ENCODE results near the gene TMEFF2.

Gene TMEFF2

DNA sequence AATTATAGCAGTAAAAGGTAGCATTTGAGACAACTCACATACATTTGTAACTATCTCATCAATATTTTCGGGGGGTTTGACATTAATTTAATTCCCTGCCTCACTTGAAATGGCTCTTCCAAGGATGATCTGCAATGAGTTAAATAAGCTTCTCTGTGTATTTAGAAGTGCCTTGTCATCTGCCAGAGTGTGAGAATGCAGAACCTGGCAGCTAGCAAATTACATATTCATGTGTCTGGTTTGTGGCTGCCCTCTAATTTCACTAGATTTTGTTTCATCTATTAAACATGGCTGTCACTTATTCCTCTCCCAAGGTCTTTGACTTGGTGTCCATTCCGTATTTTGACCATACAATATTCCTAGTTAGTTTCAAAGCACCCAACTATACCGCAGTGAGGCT, 189.5 kb downstream of the TMEFF2 start:
- no peak for DNase-seq

DNA sequence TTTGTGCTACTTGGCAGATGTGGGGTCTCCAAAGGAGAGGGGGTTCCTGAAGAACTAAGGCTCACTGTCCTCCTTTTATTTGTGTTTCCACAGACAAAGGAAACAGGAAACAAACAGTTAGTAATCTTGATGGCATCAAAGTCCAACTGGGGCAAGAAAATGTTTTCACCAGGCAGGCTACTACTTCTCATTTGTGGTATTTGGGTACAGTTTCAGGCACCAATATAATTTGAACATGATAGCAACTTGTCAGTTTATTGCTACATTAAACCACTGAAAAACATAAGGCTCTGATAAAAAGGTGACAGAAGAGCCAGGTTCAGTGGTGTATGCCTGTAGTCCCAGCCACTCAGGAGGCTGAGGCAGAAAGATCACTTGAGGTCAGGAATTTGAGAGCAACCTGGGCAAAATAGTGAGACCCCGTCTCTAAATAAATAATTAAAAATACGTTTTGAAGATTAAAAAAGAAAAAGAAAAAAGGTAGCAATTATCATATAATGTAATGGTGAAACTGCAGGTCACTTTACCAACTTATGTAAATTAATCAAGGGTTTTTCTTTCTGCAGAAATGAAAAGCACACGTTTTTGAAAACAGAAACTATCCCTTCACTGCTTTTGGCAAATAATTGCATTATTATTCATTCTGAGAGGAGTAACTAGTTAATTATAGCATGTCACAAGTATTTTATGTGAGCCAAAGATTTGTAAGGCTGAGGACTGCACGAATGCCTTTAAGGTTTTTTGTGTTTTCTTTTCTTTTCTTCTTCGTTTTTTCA, 190.4 kb downstream of the TMEFF2 start:
- no peak for DNase-seq

DNA sequence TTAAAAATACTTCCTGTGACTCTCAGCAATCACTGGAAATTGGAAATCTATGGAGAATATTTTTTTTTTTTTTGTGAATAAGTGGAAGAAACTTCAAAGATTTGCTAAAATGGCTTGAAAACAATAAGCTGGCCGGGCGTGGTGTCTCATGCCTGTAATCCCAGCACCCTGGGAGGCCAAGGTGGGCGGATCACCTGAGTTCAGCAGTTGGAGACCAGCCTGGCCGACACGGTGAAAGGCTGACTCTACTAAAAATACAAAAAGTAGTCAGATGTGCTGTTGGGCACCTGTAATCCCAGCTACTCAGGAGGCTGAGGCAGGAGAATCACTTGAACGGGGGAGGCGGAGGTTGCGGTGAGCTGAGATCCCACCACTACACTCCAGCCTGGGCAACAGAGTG, 192.3 kb downstream of the TMEFF2 start:
- DNase-seq, result no peak

DNA sequence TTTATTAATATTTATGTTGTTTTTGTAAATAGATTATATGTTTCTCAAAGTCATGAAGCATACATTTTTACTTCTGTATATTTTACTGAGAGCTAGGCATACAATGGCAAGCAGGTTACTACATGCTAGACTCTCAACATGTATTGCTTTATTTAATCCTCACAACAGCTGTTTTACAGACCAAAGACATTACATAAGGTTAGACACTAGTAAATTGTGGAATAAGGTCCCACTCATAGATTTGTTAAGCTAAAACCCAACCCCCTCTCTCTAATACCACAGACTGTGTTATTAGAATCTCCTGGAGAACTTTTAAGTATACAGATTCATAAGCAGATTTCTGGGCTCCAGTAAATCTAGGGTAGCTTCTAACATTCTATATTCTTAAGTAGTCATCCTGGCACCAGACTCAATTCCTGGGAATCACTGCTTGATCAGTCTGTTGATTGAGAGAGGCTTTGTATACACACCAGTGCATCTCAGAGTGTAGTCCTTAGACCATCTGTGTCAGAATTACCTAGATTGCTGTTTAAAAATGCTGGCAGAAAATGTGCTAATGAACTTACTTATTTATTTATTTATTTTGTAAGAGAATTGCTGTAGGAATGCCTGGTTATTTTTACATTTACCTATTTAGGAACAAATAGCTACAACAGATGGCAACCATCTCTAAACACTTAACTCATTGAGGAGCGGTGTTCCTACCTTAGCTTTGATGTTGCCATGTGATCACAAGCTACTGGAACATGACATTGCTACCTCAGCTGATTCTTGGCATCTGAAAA, 194.3 kb downstream of the TMEFF2 start:
- peak; percentile 96 for DNase-seq

DNA sequence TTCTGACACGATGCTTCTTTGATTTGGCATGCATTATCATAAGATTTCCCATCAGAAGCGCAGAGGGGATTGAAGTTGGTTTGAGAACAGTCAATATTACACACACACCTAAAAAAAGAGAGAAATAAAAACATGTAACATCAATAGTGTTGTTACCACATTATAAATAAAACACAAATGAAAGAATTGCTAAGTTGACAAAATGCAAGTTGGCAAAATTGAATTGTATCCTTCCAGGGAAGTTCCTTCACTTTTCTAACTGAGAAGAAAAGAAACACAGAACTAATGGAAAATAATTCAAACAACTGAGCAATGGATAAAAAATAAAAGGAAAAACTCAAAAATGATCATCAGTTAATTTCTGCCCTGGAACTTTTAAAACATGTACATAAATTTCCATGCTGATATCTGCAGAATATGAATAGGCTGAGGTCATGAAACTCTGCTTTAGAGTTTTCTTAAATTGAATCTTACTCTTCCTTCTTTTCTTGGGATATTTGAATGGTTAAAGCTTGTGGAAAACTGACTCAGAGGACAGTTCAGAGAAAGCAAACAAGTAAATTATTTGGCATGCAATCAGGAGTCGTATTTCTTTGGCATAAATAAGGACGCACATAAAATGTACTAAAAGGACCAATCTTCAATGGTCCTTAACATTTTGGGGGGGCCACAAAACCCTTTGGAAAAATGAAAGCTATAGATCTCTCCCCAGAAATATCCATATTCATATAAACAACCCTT, 195.5 kb downstream of the TMEFF2 start:
- no peak for DNase-seq

DNA sequence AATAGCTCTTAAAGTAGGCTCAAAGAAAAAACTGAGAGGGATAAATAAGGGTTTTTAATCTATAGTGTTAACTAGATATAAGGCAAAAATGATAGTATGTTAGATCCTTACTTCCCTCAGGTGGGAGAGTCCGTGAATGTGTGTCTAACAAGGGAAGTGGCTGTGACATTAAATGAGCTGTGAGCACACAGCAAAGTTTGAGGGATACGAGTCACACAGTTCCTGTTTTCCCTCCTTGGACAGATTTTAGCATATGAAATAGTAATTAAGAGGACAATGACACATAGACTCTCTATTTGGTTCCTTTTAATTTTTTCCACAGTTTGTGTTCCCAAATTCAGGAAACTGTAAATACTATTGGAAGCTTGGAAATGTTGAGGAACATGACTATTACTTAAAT, 199.4 kb downstream of the TMEFF2 start:
- no peak for DNase-seq

DNA sequence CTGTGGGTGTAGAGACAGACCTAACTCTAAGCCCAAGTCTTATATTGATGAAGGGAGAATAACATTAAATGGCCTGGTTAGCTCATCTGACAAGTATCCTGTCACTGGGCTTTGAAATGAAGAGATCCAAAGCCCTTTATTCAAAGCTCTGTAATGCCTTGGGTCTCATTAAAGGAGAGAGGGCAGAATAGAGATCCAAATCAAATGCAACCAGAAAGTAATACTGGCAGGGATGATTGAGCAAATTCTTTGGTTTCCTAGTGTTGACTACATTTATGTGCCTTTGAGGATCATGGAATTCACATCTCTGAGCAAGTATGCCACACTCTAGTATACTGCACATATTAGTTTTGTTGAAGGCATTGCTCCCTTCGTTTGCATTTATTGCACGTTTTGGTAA, 200.0 kb downstream of the TMEFF2 start:
- no peak for DNase-seq

DNA sequence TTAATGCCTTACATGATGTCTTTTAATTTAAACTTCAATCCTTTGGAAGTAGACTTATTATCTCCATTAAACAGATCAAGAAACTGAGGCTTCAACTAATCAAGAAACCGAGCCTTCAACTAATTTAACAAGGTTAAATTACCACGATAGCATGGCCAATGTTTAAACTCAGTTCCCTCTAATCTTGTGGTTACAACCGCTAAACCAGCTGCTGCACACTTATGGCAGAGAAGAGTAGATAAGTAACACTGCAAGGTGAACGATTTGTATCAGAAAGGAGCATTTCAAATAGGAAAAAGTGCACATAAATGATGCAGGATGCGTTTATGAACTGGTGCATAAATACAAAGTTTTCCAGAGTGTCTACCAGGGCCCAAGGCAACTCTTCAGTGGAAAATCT, 203.3 kb downstream of the TMEFF2 start:
- peak; percentile 22 for DNase-seq

DNA sequence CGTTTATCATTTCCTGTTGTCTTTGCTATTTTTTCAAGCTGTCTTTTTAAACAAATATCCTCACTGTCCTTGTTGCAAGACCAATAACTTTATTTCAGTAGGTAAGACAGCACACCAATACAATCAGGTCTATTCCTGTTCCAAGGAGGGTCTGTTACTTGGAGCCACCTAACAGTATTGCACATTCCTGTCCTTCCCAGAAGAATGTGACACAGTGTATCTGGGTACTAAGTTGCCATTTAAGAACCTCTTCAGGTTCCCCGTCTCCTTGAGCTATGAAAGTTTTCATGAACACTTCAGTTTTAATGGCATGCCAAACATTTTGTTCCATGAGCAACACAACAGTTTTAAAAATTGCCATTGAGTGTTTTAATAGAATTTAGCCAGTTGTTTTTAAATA, 209.0 kb downstream of the TMEFF2 start:
- DNase-seq, result no peak

DNA sequence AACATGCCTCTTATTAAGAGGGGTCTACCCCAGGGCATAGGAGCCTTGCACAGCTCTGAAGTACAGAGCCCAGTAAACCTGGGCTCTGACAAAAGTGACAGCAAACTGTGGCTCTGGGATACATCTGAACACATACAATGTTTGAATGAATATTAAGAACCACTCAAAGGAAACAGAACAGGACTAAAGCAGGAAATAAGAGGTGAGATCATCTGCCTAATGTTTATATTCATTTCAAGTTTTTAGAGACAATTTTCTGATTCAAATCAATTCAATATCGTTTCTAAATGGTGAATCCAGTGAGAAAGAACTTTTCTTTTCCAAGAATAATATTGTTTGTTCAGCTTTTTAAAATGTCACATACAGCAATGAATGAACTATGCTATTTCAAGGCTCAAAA, 211.1 kb downstream of the TMEFF2 start:
- DNase-seq, result no peak

DNA sequence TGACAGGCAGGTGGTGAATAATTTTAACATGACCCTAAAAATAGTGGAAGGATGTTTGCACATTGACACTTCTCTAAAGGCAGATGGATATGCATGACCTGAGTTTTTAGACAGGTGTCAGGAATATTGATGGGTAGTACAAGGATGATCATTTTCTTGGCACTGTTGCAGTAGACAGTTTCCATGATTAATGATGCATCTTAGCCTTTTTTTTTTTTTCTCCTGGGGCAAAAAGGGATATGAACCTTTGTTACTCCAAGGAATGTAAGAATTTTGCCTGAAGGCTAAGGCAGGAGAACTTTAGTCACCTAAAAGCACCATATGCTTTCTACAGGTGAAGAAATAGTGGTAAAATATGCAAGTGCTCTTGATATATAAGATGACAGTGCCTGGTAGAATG, 211.5 kb downstream of the TMEFF2 start:
- peak; percentile 44 for DNase-seq

DNA sequence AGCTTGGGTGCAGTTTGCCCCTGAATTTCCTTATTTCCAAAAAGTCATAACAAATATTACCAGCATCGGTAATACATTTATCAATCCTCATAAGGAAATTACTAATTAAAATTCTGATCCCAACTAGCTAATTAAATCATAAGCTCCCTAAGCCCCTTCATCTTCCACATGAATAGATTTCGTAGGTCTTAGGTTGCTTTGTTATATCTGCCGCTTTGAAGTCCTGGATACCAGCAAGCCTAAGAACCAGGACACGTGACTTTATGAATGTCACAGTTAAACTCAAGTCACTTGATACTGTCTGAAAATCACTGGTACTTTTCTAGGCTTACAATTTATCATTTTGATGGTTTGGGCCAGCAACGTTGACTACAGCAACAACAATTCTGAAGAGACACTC, 213.0 kb downstream of the TMEFF2 start:
- DNase-seq, result no peak

DNA sequence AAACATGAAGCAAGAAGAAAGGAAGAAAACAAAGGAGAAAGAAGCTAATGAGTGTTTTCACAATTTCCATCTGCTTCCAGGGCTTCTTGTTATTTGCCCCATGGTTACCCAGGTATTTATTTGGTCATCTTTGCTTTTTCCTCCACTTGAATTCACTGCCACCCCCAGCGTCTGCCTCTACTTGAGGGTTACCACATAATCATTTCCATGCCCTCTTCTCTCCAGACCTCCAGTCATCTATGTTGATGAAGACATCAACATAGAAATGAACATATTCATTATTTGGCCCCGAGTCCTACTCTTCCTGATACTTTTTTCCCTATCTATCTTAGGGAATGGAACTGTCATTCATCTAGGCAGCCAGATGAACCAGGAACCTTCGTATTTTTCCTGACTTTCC, 214.2 kb downstream of the TMEFF2 start:
- no peak for DNase-seq

DNA sequence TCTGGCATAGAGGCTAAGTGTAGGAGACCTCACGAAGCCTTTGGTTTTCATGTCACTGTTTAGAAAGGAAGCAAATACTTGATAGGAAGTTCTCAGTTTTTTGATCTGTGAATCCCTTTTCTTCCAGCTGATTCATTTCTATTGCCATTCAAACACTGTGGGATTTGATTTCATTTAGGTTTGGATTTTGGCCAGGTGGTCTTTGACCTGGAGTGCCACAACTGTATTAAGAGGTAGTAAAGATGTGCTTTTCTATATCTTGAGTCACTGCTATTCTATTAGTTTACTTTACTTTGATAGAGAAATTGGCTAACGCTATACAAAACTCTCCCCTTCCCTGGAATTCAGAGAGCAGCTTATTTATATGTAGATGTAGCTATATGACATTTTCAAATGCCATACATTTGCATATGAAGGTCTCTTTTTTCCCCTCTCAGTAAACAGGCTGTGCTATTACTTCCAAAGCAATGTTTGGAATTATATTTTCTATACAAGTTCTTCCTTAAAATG, 215.5 kb downstream of the TMEFF2 start:
- no peak for DNase-seq

DNA sequence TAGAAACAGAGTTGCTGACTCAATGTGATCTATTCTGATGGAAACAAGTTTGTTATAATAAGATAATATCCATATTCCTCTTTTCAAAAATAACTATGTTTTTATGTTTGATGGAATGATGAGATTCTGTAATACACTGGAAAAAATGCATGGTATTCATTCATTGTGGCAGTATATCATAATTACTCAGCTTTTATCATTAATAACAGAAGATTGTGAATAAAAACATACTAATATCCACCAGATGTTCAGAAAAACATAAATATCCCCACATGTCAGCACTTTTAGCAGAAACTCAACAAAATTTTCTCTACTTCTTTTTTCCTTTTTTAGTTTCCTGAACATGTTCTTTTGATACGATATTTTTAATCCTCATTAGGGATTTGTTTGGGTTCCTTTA, 217.0 kb downstream of the TMEFF2 start:
- no peak for DNase-seq

DNA sequence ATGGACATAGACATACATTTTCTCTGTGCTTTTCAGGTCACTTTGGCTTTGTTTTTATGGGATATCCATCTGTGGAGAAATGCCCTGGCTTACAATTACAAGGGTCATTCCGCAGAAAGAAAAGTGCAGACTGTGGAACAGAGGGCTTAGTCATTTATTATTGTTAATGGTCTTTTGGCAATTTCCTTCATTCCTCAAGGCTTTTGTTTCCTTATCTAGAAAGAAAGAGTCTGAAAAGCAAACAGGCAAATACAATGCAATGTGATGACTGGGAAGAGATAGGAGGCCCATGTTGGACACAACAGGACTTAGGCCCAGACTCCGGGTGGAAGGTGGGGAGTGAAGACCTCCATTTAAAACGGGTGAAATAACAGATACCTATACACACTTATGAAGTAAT, 218.3 kb downstream of the TMEFF2 start:
- no peak for DNase-seq

DNA sequence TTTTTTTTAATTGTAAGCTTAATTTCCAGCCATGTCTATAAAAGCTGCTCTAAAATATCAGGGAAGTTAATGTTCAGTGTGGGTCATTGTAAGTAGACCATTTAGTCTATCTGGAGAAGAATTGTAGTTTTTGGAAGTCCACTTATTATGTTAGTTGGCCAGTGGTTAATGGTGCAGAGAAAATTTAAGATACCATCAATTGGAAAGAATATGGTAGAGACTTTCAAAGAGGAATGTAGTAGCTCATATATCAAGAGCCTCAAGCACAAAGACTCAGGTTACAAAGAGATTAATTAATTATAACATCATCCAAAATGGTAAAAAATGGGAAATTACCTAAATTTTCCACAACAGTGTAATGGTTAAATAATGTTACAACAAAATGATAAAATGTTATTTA, 220.1 kb downstream of the TMEFF2 start:
- DNase-seq, result no peak

DNA sequence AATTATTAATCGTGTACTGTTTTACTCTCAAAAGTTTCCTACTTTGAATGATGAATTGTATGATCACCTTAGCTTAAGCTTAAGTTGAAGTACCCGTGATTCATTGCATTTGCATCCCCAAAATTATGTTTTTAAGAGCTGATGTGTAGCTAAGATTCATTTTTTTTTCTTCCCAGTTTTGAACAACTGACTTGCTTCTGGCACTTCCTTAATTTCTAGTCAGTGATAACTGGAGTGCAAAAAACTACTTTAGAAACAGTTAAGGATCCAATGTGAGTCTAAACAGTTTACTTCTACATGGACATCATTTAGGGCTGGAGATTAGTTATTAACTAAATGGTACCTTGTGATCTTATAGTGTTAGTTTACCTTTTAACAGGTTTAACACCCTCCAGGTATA, 223.9 kb downstream of the TMEFF2 start:
- no peak for DNase-seq

DNA sequence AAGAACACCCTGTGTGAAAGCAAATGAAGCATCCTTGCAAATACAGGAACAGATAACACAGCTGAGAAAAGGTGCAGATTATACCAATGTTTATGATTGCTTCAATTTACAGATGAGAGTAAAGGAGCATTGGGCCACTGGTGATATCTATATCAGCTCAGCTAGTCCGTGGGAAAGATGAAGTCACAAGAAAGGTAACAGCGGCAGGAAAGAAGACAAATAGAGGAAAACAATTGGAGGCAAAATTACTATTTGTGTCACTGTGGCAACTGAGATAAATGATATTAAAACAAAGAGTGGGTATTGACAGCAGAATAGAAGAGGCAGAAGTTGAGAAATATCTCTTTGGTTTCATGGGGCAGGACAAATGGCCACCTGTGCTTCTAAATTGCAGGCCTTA, 226.6 kb downstream of the TMEFF2 start:
- DNase-seq, result no peak

DNA sequence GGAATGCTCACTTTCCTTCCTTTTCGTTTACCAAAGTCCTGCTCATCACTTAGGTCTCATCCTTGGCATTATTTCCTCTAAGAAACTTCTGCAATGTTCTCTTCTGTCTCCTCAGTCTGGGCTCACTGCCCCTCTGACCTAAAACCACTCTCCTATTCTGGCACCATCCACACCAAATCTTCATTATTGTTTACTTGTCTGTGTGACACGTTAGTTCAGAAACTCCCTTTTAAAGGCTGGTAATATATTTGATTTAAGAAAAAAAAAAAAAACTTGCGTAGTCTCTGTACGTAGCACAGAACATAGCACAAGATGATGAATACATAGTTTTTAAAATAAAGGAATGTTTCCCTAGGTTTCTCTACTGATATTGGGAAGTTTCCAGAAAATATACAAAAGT, 229.0 kb downstream of the TMEFF2 start:
- no peak for DNase-seq

DNA sequence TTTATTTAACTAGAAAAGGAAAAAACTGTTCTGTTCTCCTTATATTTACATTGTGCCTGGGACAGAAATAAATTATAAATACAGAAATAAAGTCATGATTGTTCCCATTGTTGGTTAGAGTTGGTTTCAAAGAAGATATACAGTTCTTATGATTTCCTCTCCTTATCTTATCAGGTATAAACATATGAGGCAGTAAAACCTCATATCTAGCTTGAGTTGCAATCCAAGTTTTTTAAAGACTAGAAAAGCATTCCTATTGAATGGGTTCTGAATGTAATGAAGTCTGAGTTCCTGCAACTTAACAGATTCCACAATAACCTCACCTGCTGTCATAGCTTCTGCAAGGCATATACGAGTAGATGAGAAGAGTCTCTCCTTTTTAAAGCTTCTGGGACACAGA, 233.2 kb downstream of the TMEFF2 start:
- no peak for DNase-seq

DNA sequence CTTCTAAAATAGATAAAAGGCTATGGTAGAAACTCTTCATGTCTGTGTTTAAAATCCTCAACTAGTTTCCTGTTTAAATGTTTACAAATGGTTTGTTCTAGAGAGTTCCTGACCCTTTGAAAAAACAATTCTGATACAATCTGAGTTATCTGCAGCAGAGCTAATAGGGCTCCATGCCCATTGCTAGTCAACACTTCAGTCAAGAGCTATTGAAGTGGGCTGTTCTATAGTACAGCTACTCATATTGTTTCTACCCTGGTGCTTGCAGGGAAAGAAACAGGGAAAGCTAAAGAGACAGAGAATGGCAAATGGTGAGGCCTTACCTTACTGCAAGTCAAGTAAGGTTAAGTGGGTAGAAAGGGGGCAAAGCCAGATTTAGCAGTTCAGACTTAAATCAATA, 235.5 kb downstream of the TMEFF2 start:
- no peak for DNase-seq

DNA sequence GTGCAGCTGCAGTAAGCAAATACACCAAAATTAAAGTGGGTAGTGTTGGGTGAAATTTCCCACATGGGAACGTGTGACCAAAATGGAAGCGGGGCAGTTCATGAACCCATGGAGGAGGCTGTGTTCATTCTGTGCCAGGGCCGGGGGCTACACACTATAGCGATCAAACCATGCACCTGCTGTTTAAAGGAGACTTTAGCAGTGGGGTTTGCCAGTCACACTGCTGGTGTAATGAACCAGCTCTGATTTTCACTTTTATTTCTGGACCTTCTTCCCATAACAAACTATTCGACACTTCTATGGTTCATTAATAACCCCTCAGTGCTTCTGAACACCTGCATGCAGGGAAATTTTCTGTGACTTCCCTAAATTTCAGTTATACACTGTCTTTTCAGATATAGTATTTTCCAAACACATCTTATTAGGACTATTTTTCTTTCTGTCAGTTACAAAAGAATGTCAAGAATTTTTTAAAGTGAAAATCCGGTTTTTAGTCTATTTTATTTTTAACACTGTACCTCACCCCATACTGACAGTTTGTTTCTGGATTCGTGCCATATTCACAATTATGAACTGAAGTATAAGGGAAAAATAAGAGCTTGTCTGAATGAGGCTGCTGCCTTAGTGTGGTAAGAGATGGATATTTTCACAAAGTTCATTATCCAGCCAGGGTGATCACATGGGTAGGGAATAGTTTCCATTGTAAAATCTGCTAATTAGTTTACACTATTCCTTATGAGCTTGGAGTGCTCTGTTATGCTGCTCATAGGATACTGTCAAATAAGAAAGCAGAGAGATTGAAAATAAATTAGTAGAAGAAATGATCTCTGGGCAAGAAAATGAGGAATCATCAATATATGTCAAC, 236.5 kb downstream of the TMEFF2 start:
- DNase-seq, result peak; percentile 70

All from NCI-H2171 treated with DMSO at 0.1 percent for 48 hours (cell line).